NCI-H526 (cell line): ENCODE data around the gene EFNA5.

Experiments used
- DNase-seq, 2 experiments: peaks; one replicate each; lab custom pipeline; 2025; lab: John Stamatoyannopoulos, UW

The EFNA5 gene

GRCh38 chr5:107603349-107603748, 67.4 kb downstream of the EFNA5 start:
- no peak for DNase-seq

GRCh38 chr5:107602896-107603295, 67.8 kb downstream of the EFNA5 start:
- no peak for DNase-seq

GRCh38 chr5:107601076-107601475, 69.7 kb downstream of the EFNA5 start:
- no peak for DNase-seq

- DNase-seq, result peak; percentile 50 to 61
These were observed 71.8 kb downstream of the EFNA5 start for GRCh38 chr5:107598958-107599357.

- no peak for DNase-seq
These were observed 72.9 kb downstream of the EFNA5 start for GRCh38 chr5:107597803-107598202.

GRCh38 chr5:107597247-107597646, 73.5 kb downstream of the EFNA5 start:
- DNase-seq, result peak; percentile 5 to 11

- DNase-seq, result no peak
These were observed 76.3 kb downstream of the EFNA5 start for GRCh38 chr5:107594253-107595045.

GRCh38 chr5:107593009-107593408, 77.7 kb downstream of the EFNA5 start:
- DNase-seq, result no peak

GRCh38 chr5:107592515-107592914, 78.2 kb downstream of the EFNA5 start:
- no peak for DNase-seq

- DNase-seq, result no peak
These were observed 80.1 kb downstream of the EFNA5 start for GRCh38 chr5:107590686-107591085.

- no peak for DNase-seq
These were observed 81.1 kb downstream of the EFNA5 start for GRCh38 chr5:107589520-107590193.

GRCh38 chr5:107582625-107583024, 88.1 kb downstream of the EFNA5 start:
- DNase-seq, result no peak

GRCh38 chr5:107580889-107581820, 89.6 kb downstream of the EFNA5 start:
- no peak for DNase-seq

GRCh38 chr5:107578051-107578635, 92.6 kb downstream of the EFNA5 start:
- no peak for DNase-seq

GRCh38 chr5:107577394-107577950, 93.3 kb downstream of the EFNA5 start:
- no peak for DNase-seq

GRCh38 chr5:107576736-107577393, 93.9 kb downstream of the EFNA5 start:
- DNase-seq, result no peak

GRCh38 chr5:107576155-107576554, 94.6 kb downstream of the EFNA5 start:
- no peak for DNase-seq

GRCh38 chr5:107574287-107574686, 96.5 kb downstream of the EFNA5 start:
- DNase-seq, result no peak

- no peak for DNase-seq
These were observed 97.9 kb downstream of the EFNA5 start for GRCh38 chr5:107572715-107573368.
